Measurements from ENCODE around the gene MGA. TPM values are rescaled to one million over a fixed set of nuclear protein-coding genes. Genes with fewer than 3 reads are reported as not detected.

MGA gene
- total RNA-seq, 1 donor from 2014 or later, result 32.6 TPM

DNA sequence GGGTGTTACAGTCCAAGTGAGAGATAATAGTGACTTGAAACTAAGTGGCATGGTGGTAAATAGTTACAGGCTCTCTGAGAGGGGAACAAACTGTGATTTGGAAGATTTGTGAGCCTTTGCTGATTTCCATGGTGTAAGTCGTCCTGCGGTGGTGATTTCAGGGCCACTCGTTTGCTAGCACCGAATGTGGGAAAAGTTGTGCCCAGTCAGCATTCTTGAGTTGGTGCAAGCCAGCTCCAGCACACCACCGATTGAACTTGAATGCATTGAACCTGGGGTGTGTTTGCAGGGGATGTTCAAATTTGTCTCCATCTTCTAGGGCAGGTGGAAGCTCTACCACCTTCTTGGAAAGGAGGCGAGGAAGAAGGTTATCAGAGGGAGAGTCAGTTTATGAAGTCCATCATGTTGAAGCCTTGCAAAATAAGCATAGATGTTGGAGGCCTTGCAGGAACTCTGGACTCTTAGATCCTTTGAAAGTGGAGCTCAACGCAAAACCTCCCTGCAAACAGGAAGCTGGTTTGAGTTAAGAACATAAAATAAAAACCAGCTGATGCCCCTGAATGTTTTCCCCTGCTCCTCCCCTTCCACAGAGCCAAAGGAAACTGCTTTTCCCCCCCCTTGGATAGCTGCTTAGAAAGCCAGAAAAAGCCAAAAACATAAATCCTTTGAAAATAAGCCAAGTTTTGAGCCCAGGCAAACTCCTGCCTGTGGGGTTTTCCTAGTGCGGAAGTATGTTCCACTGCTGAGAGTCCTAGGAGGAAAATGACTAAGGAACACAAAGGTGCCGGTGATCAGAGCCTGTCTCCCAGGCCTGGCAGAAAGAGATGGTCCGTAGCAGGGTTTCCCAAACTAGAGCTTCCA is 136.0 kb downstream of the MGA start:
- peaks cover 50% of the 10 kb centered on the region for H3K4me1 Mint-ChIP-seq (ENCODE audit: low read depth, unreplicated experiment)
- Histone ChIP-seq H3K4me1 (ENCODE audit: insufficient read depth, low read length) (peaks cover 12% of the 10 kb centered on the region), H3K9ac (ENCODE audit: low read length) (no peak overlapping the region), H3K27me3 (ENCODE audit: insufficient read depth, low read length) (no peaks in the 10 kb centered on the region), H3K4me3 (ENCODE audit: insufficient read depth, low read depth, low read length) (no peak overlapping the region), H3K4me2 (ENCODE audit: low read length) (peak overlapping the region; percentile 21), H3K36me3 (ENCODE audit: insufficient read depth, low read length) (peaks cover 4% of the 10 kb centered on the region), H4K20me1 (ENCODE audit: insufficient read depth, low read length) (peaks cover 43% of the 10 kb centered on the region), H3K9me3 (ENCODE audit: insufficient read depth, low read depth, low read length) (no peaks in the 10 kb centered on the region), H3K79me2 (ENCODE audit: insufficient read depth, low read length) (peaks cover 56% of the 10 kb centered on the region), H2AFZ (ENCODE audit: low read depth, low read length) (no peak overlapping the region), H3K27ac (ENCODE audit: low read depth, low read length) (peak overlapping the region; percentile 7)
- no peak overlapping the region for H3K4me3 Mint-ChIP-seq (ENCODE audit: unreplicated experiment)
- H3K27ac Mint-ChIP-seq (ENCODE audit: unreplicated experiment), result no peak overlapping the region
- H3K27me3 Mint-ChIP-seq (ENCODE audit: low read depth, unreplicated experiment), result no peaks in the 10 kb centered on the region
- peaks cover 9% of the 10 kb centered on the region for H3K36me3 Mint-ChIP-seq (ENCODE audit: low read depth, unreplicated experiment)
- DNase-seq (ENCODE audit: low read depth) (no peak), FAIRE-seq (no peak)
- TF ChIP-seq EZH2 (IDR thresholded peaks at IDR 0.05; ENCODE audit: insufficient read depth, low read length), result no peak
- TF ChIP-seq, protein P1, sequence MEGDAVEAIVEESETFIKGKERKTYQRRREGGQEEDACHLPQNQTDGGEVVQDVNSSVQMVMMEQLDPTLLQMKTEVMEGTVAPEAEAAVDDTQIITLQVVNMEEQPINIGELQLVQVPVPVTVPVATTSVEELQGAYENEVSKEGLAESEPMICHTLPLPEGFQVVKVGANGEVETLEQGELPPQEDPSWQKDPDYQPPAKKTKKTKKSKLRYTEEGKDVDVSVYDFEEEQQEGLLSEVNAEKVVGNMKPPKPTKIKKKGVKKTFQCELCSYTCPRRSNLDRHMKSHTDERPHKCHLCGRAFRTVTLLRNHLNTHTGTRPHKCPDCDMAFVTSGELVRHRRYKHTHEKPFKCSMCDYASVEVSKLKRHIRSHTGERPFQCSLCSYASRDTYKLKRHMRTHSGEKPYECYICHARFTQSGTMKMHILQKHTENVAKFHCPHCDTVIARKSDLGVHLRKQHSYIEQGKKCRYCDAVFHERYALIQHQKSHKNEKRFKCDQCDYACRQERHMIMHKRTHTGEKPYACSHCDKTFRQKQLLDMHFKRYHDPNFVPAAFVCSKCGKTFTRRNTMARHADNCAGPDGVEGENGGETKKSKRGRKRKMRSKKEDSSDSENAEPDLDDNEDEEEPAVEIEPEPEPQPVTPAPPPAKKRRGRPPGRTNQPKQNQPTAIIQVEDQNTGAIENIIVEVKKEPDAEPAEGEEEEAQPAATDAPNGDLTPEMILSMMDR (IDR thresholded peaks at IDR 0.05; ENCODE audit: insufficient read depth, low read depth, low read length), result no peak
- no peaks in the 10 kb centered on the region for H3K9me3 Mint-ChIP-seq (ENCODE audit: unreplicated experiment)

DNA sequence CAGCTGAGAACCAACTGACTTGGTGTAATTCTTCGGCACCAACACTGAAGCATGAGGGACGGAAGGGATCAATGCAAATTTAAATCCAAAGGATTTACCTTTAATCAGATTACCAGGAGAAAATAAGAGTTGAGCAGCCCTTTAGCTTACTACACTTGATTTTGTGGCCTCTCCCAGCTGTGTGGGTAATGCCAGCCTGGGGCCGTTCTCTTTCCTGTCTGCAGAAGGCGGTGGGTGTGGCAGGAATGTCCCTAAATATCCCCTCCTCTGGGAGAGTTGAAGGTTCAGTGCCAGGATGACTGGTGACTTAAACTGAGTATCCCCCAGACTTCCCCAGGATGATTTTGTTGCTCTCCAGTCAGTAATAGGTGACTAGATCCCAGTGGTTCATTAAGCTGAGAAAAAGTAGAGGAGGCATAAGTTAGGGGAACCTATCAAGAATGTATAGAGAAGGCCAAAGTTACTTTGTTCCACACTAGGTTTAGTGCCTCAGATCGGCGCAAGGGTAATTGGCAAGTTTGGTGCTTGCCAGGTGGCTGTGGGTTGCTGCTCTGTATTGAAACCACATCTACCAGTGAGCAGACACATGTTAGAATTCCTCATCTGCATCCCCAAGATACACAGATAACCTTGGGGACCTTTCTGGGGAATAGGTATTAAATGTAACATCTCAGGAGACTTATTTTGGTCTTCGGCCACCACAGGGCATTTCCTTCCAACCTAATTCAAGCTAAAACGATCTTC is 137.2 kb downstream of the MGA start:
- Histone ChIP-seq H3K4me2 (ENCODE audit: low read length) (no peak overlapping the region), H3K9me3 (ENCODE audit: insufficient read depth, low read depth, low read length) (no peaks in the 10 kb centered on the region), H3K9ac (ENCODE audit: low read length) (no peak overlapping the region), H3K36me3 (ENCODE audit: insufficient read depth, low read length) (peaks cover 4% of the 10 kb centered on the region), H3K79me2 (ENCODE audit: insufficient read depth, low read length) (peaks cover 44% of the 10 kb centered on the region), H3K4me3 (ENCODE audit: insufficient read depth, low read depth, low read length) (no peak overlapping the region), H2AFZ (ENCODE audit: low read depth, low read length) (no peak overlapping the region), H3K27me3 (ENCODE audit: insufficient read depth, low read length) (no peaks in the 10 kb centered on the region), H4K20me1 (ENCODE audit: insufficient read depth, low read length) (peaks cover 38% of the 10 kb centered on the region), H3K4me1 (ENCODE audit: insufficient read depth, low read length) (peaks cover 16% of the 10 kb centered on the region), H3K27ac (ENCODE audit: low read depth, low read length) (no peak overlapping the region)
- H3K27ac Mint-ChIP-seq (ENCODE audit: unreplicated experiment), result no peak overlapping the region
- no peak for FAIRE-seq
- DNase-seq (ENCODE audit: low read depth), result no peak
- no peaks in the 10 kb centered on the region for H3K27me3 Mint-ChIP-seq (ENCODE audit: low read depth, unreplicated experiment)
- H3K4me1 Mint-ChIP-seq (ENCODE audit: low read depth, unreplicated experiment), result peaks cover 39% of the 10 kb centered on the region
- H3K4me3 Mint-ChIP-seq (ENCODE audit: unreplicated experiment), result no peak overlapping the region
- TF ChIP-seq, protein P1 (IDR thresholded peaks at IDR 0.05; ENCODE audit: insufficient read depth, low read depth, low read length), result no peak
- TF ChIP-seq EZH2 (IDR thresholded peaks at IDR 0.05; ENCODE audit: insufficient read depth, low read length), result no peak
- no peaks in the 10 kb centered on the region for H3K9me3 Mint-ChIP-seq (ENCODE audit: unreplicated experiment)
- H3K36me3 Mint-ChIP-seq (ENCODE audit: low read depth, unreplicated experiment), result peaks cover 11% of the 10 kb centered on the region

Data from astrocyte (in vitro differentiated cells and primary cell).